ENCODE data around the gene DYRK4.

Gene DYRK4

GRCh38 chr12:4563336-4563735 lies 1.3 kb downstream of the DYRK4 start:
- H3K4me3 ChIP-seq: no peak overlapping the region
- peak overlapping the region; percentile 34 for H3K4me2 ChIP-seq
- H3K27ac ChIP-seq: no peak overlapping the region
- TF ChIP-seq Cebpa-rat (IDR thresholded peaks at IDR 0.05): no peak
- H3K27me3 ChIP-seq: no peaks in the 10 kb centered on the region
- H3K4me1 ChIP-seq: peaks cover 42% of the 10 kb centered on the region
- peaks cover 38% of the 10 kb centered on the region for H3K36me3 ChIP-seq
- H4K20me1 ChIP-seq: no peaks in the 10 kb centered on the region
- no peak overlapping the region for H3K9ac ChIP-seq
- H3K9me3 ChIP-seq: no peaks in the 10 kb centered on the region

- no peaks in the 10 kb centered on the region for H3K27me3 ChIP-seq
- H3K27ac ChIP-seq: no peak overlapping the region
- no peaks in the 10 kb centered on the region for H4K20me1 ChIP-seq
- H3K9me3 ChIP-seq: no peaks in the 10 kb centered on the region
- H3K4me2 ChIP-seq: peak overlapping the region; percentile 48
- peaks cover 42% of the 10 kb centered on the region for H3K4me1 ChIP-seq
- no peak overlapping the region for H3K4me3 ChIP-seq
- no peak overlapping the region for H3K9ac ChIP-seq
- H3K36me3 ChIP-seq: peaks cover 25% of the 10 kb centered on the region
- TF ChIP-seq Cebpa-rat (IDR thresholded peaks at IDR 0.05): no peak
Measured at GRCh38 chr12:4564818-4565217, 2.8 kb downstream of the DYRK4 start.

- Histone ChIP-seq H3K4me2 (peak overlapping the region; percentile 37), H3K4me3 (no peak overlapping the region), H3K36me3 (peaks cover 10% of the 10 kb centered on the region), H4K20me1 (no peaks in the 10 kb centered on the region), H3K4me1 (peaks cover 42% of the 10 kb centered on the region), H3K9me3 (no peaks in the 10 kb centered on the region), H3K9ac (no peak overlapping the region), H3K27ac (no peak overlapping the region), H3K27me3 (no peaks in the 10 kb centered on the region)
- no peak for TF ChIP-seq Cebpa-rat (IDR thresholded peaks at IDR 0.05)
Measured at GRCh38 chr12:4566474-4566873, 4.5 kb downstream of the DYRK4 start.

- Histone ChIP-seq H3K4me3 (no peak overlapping the region), H3K36me3 (peaks cover 3% of the 10 kb centered on the region; the same call in 1 of the 2 replicates), H3K27me3 (no peaks in the 10 kb centered on the region), H3K9ac (no peak overlapping the region), H3K9me3 (no peaks in the 10 kb centered on the region), H3K4me2 (peak overlapping the region; percentile 24; the same call in 1 of the 2 replicates), H3K4me1 (peaks cover 42% of the 10 kb centered on the region), H4K20me1 (no peaks in the 10 kb centered on the region), H3K27ac (peak overlapping the region; percentile 28; the same call in 1 of the 2 replicates)
- TF ChIP-seq Cebpa-rat (IDR thresholded peaks at IDR 0.05): no peak
Measured at GRCh38 chr12:4567073-4567881, 5.3 kb downstream of the DYRK4 start.

- no peak overlapping the region for H3K4me3 ChIP-seq
- H3K9ac ChIP-seq: no peak overlapping the region
- TF ChIP-seq Cebpa-rat (IDR thresholded peaks at IDR 0.05): no peak
- H3K27ac ChIP-seq: no peak overlapping the region
- H3K36me3 ChIP-seq: peaks cover 3% of the 10 kb centered on the region; the same call in 1 of the 2 replicates
- no peak overlapping the region for H3K4me2 ChIP-seq
- H4K20me1 ChIP-seq: no peaks in the 10 kb centered on the region
- H3K4me1 ChIP-seq: peaks cover 28% of the 10 kb centered on the region; the same call in 1 of the 2 replicates
- no peaks in the 10 kb centered on the region for H3K27me3 ChIP-seq
- no peaks in the 10 kb centered on the region for H3K9me3 ChIP-seq
Measured at GRCh38 chr12:4569261-4569660, 7.3 kb downstream of the DYRK4 start.

GRCh38 chr12:4572680-4573079 lies 10.7 kb downstream of the DYRK4 start:
- H3K4me2 ChIP-seq: no peak overlapping the region
- peaks cover 10% of the 10 kb centered on the region for H3K4me1 ChIP-seq
- H3K4me3 ChIP-seq: no peak overlapping the region

GRCh38 chr12:4579305-4580102 lies 17.5 kb downstream of the DYRK4 start:
- H3K27ac ChIP-seq: no peak overlapping the region
- TF ChIP-seq Cebpa-rat (IDR thresholded peaks at IDR 0.05): no peak
- H3K4me1 ChIP-seq: peaks cover 19% of the 10 kb centered on the region
- H3K9ac ChIP-seq: no peak overlapping the region
- H3K9me3 ChIP-seq: no peaks in the 10 kb centered on the region
- H3K36me3 ChIP-seq: no peaks in the 10 kb centered on the region
- no peak overlapping the region for H3K4me3 ChIP-seq
- H3K27me3 ChIP-seq: no peaks in the 10 kb centered on the region
- H4K20me1 ChIP-seq: no peaks in the 10 kb centered on the region
- H3K4me2 ChIP-seq: peak overlapping the region; percentile 56

More at GRCh38 chr12:4572680-4573079, 10.7 kb downstream of the DYRK4 start:
- H3K27ac ChIP-seq: no peak overlapping the region
- H4K20me1 ChIP-seq: no peaks in the 10 kb centered on the region
- H3K36me3 ChIP-seq: peaks cover 3% of the 10 kb centered on the region; the same call in 1 of the 2 replicates
- H3K9ac ChIP-seq: no peak overlapping the region
- TF ChIP-seq Cebpa-rat (IDR thresholded peaks at IDR 0.05): no peak
- H3K9me3 ChIP-seq: no peaks in the 10 kb centered on the region
- H3K27me3 ChIP-seq: no peaks in the 10 kb centered on the region

- no peaks in the 10 kb centered on the region for H4K20me1 ChIP-seq
- no peaks in the 10 kb centered on the region for H3K27me3 ChIP-seq
- H3K4me1 ChIP-seq: peaks cover 13% of the 10 kb centered on the region
- no peak overlapping the region for H3K4me3 ChIP-seq
- H3K9me3 ChIP-seq: no peaks in the 10 kb centered on the region
- H3K36me3 ChIP-seq: no peaks in the 10 kb centered on the region
- no peak overlapping the region for H3K27ac ChIP-seq
- no peak overlapping the region for H3K9ac ChIP-seq
- no peak for TF ChIP-seq Cebpa-rat (IDR thresholded peaks at IDR 0.05)
- peak overlapping the region; percentile 56 for H3K4me2 ChIP-seq
Measured at GRCh38 chr12:4580281-4580688, 18.3 kb downstream of the DYRK4 start.

GRCh38 chr12:4584281-4584680 lies 22.3 kb downstream of the DYRK4 start:
- H3K27ac ChIP-seq: no peak overlapping the region
- no peak overlapping the region for H3K4me2 ChIP-seq
- H3K27me3 ChIP-seq: no peaks in the 10 kb centered on the region
- TF ChIP-seq Cebpa-rat (IDR thresholded peaks at IDR 0.05): no peak
- H3K4me1 ChIP-seq: peaks cover 11% of the 10 kb centered on the region
- H3K4me3 ChIP-seq: no peak overlapping the region
- H4K20me1 ChIP-seq: no peaks in the 10 kb centered on the region
- no peaks in the 10 kb centered on the region for H3K9me3 ChIP-seq
- no peak overlapping the region for H3K9ac ChIP-seq
- no peaks in the 10 kb centered on the region for H3K36me3 ChIP-seq

GRCh38 chr12:4584896-4585295 lies 22.9 kb downstream of the DYRK4 start:
- Histone ChIP-seq H3K27me3 (no peaks in the 10 kb centered on the region), H3K36me3 (no peaks in the 10 kb centered on the region), H3K4me2 (no peak overlapping the region), H3K4me3 (no peak overlapping the region), H3K9me3 (no peaks in the 10 kb centered on the region), H3K27ac (no peak overlapping the region), H4K20me1 (no peaks in the 10 kb centered on the region), H3K4me1 (peaks cover 8% of the 10 kb centered on the region), H3K9ac (no peak overlapping the region)
- TF ChIP-seq Cebpa-rat (IDR thresholded peaks at IDR 0.05): no peak
